Measurements from ENCODE around the gene STK24. TPM values are rescaled to one million over a fixed set of nuclear protein-coding genes. Genes with fewer than 3 reads are reported as not detected.

The STK24 gene
- total RNA-seq, 2 donors from 2014 or later, result 35.0 to 56.7 TPM

DNA sequence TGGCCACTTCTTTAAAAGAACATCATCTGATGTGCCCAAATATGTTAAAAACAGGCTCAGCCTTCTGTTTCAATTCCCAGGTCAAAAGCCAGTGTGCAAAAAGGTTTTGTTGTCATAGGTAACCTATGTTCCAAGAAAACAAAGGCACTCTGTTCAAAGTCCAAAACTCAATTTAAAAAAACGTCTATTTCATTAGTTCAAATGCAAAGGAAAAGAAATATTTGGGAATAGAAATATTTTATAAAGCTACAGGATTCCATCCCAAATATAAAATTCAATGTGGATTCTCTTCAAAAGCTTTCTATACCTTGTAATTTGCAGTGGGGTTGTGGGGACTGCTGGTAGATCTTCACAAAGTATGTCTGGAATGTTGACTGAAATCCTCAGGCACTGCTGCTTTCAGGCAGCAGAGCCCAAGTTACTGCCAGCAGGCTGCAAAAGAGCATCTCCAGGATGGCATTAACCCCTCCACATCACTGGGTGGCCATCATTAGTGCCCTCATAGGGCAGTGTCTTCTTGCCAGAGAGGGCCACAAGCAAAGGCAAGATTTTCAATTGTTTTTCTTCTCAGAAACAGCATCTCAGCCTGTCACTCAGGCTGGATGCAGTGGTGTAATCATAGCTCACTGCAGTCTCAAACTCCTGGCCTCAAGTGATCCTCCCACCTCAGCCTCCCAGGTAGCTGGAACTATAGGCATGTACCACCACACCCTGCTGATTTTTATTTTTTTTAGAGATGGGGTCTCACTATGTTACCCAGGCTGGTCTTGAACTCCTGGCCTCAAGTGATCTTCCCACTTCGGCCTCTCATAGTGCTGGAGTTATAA, 22.8 kb upstream of the STK24 start:
- peaks cover 18% of the 10 kb centered on the region for H3K4me1 ChIP-seq
- no peak for TF ChIP-seq POLR2A (IDR thresholded peaks at IDR 0.05)
- TF ChIP-seq, protein P1, sequence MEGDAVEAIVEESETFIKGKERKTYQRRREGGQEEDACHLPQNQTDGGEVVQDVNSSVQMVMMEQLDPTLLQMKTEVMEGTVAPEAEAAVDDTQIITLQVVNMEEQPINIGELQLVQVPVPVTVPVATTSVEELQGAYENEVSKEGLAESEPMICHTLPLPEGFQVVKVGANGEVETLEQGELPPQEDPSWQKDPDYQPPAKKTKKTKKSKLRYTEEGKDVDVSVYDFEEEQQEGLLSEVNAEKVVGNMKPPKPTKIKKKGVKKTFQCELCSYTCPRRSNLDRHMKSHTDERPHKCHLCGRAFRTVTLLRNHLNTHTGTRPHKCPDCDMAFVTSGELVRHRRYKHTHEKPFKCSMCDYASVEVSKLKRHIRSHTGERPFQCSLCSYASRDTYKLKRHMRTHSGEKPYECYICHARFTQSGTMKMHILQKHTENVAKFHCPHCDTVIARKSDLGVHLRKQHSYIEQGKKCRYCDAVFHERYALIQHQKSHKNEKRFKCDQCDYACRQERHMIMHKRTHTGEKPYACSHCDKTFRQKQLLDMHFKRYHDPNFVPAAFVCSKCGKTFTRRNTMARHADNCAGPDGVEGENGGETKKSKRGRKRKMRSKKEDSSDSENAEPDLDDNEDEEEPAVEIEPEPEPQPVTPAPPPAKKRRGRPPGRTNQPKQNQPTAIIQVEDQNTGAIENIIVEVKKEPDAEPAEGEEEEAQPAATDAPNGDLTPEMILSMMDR (IDR thresholded peaks at IDR 0.05), result no peak
- DNase-seq (no peak), ATAC-seq (peak; percentile 89)
- H3K9me3 ChIP-seq, result no peaks in the 10 kb centered on the region
- no peaks in the 10 kb centered on the region for H3K36me3 ChIP-seq (replicated peaks in 1 of 2; ENCODE audit: insufficient read depth in 1 of 2, low read depth in 2 of 2)
- no peak overlapping the region for H3K4me3 ChIP-seq
- 46 to 48% methylated on average over 2 of the region's 2 CpGs for whole genome bisulfite sequencing, 2 donors
- no peaks in the 10 kb centered on the region for H3K27me3 ChIP-seq
- H3K27ac ChIP-seq, result peak overlapping the region in 2 of 4 donors; percentile 11 to 27
- intact Hi-C loops (cut with DNase I), result no loop called here

DNA sequence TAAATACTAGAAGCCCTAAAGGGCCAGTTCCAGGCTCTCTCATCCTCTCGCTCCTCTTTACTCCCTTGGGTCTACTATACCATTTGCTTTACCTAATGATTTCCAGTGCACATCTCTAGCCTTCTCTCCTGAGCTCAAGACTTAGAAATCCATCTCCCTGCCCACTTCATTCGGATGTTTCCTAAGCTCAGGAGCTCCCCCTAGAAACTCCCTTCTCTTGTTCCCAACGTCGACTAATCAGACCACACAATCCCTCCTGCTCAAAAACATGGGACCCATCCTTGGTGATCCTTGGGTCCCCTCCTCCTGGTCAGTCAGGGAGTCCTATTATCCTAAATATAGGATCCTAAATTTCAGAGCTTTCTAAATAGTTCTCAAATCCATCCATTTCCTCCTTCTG, 21.1 kb upstream of the STK24 start:
- H3K36me3 ChIP-seq (replicated peaks in 1 of 2; ENCODE audit: insufficient read depth in 1 of 2, low read depth in 2 of 2), result no peaks in the 10 kb centered on the region
- no peak for TF ChIP-seq POLR2A (IDR thresholded peaks at IDR 0.05)
- TF ChIP-seq, protein P1 (IDR thresholded peaks at IDR 0.05), result no peak
- H3K27ac ChIP-seq, result no peak overlapping the region
- WGBS, 2 donors, result 51 to 54% methylated on average over 4 of the region's 4 CpGs
- ATAC-seq, result no peak
- peaks cover 18% of the 10 kb centered on the region for H3K4me1 ChIP-seq
- no peak overlapping the region for H3K4me3 ChIP-seq
- intact Hi-C loops (cut with DNase I), result no loop called here
- H3K27me3 ChIP-seq, result no peaks in the 10 kb centered on the region
- no peak for DNase-seq
- H3K9me3 ChIP-seq, result no peaks in the 10 kb centered on the region

DNA sequence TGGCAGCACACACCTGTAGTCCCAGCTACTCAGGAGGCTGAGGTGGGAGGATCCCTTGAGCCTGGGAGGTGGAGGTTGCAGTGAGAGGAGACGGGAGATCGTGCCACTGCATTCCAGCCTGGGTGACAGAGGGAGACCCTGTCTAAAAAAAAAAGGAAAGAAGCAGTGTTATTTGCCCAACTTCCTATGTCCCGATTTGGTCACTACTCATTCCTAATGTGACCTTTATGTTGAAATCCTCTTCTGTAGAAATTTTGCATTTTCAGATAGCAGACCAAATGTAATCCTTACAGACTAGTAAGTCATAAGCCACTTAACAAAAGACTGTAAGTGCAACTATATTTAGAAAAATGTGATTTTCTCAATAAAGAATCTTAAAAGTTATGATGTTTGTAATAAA, 18.2 kb upstream of the STK24 start:
- WGBS, 2 donors, result 84 to 93% methylated on average over 3 of the region's 3 CpGs

DNA sequence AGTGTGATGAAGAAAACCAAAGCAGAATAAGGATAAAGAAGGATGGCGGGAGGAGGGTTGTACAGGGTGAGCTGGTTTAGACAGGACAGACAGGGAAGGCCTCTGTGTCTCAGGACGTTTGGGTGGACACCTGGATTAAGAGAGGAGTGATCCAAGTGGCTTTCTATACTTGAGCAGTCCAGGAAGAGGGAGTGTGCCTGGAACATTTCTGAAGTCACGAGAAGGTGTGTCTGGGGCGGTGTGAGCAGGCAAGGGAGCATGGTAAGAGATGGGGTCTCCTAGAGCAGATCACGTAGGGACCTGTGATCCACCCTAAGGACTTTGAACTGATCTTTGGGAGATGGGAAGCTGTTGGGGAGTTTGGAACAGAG, 15.4 kb upstream of the STK24 start:
- Histone ChIP-seq H3K9me3 (no peaks in the 10 kb centered on the region), H3K36me3 (replicated peaks in 1 of 2; ENCODE audit: insufficient read depth in 1 of 2, low read depth in 2 of 2) (no peaks in the 10 kb centered on the region), H3K4me3 (no peak overlapping the region), H3K27ac (no peak overlapping the region), H3K4me1 (no peaks in the 10 kb centered on the region), H3K27me3 (peaks cover 0 to 3% of the 10 kb centered on the region in 2 donors)
- ATAC-seq (no peak), DNase-seq (no peak)
- intact Hi-C loops (cut with DNase I), result no loop called here
- TF ChIP-seq POLR2A (IDR thresholded peaks at IDR 0.05), result no peak
- TF ChIP-seq, protein P1 (IDR thresholded peaks at IDR 0.05), result no peak
- WGBS, 2 donors, result 84 to 86% methylated on average over 5 of the region's 5 CpGs

More for the DNA sequence above, 18.2 kb upstream of the STK24 start:
- Histone ChIP-seq H3K27me3 (no peaks in the 10 kb centered on the region), H3K4me3 (no peak overlapping the region), H3K27ac (no peak overlapping the region), H3K4me1 (peaks cover 15% of the 10 kb centered on the region), H3K9me3 (no peaks in the 10 kb centered on the region), H3K36me3 (replicated peaks in 1 of 2; ENCODE audit: insufficient read depth in 1 of 2, low read depth in 2 of 2) (no peaks in the 10 kb centered on the region)
- intact Hi-C loops (cut with DNase I), result no loop called here
- DNase-seq (no peak), ATAC-seq (no peak)
- no peak for TF ChIP-seq POLR2A (IDR thresholded peaks at IDR 0.05)
- TF ChIP-seq, protein P1 (IDR thresholded peaks at IDR 0.05), result no peak
